Osteocyte (in vitro differentiated cells): ENCODE results near the gene ZFYVE28. TPM values are rescaled to one million over a fixed set of nuclear protein-coding genes. Genes with fewer than 3 reads are reported as not detected.

Experiments used
- DNase-seq: peaks from one replicate; pipeline ENCODE4 v3.0.0; 2021; ENCODE audit warnings: mixed read lengths; ENCODE audit not compliant: unreplicated experiment; ENCODE audit errors: extremely low spot score
- H3K27ac Mint-ChIP-seq: one replicate; pipeline ENCODE4 v1.8.0; 2021; ENCODE audit warnings: mild to moderate bottlenecking, mixed read lengths; ENCODE audit not compliant: unreplicated experiment
- H3K27me3 Mint-ChIP-seq: one replicate; pipeline ENCODE4 v1.8.0; 2021; ENCODE audit warnings: mixed read lengths; ENCODE audit not compliant: unreplicated experiment
- H3K36me3 Mint-ChIP-seq: one replicate; pipeline ENCODE4 v1.8.0; 2021; ENCODE audit warnings: mixed read lengths; ENCODE audit not compliant: unreplicated experiment
- H3K4me1 Mint-ChIP-seq: one replicate; pipeline ENCODE4 v1.8.0; 2021; ENCODE audit warnings: mixed read lengths; ENCODE audit not compliant: unreplicated experiment
- H3K4me3 Mint-ChIP-seq: one replicate; pipeline ENCODE4 v1.8.0; 2021; ENCODE audit warnings: mild to moderate bottlenecking, moderate library complexity, mixed read lengths; ENCODE audit not compliant: unreplicated experiment
- H3K9me3 Mint-ChIP-seq: one replicate; pipeline ENCODE4 v1.8.0; 2021; ENCODE audit warnings: mixed read lengths; ENCODE audit not compliant: unreplicated experiment
- CTCF ChIP-seq: fragments of 200-600 bp; sonication (generic); IDR thresholded peaks from 2 replicates; pipeline ENCODE4 v1.5.0; 2021; ENCODE audit warnings: antibody characterized with exemption, mild to moderate bottlenecking, moderate library complexity
- total RNA-seq: library from RNA; stranded (reverse); gene quantifications from 2 replicates; pipeline ENCODE4 v1.2.1, GENCODE V29; 2021

ZFYVE28 gene
- total RNA-seq, 1 donor from 2014 or later, result 3.4 TPM

GRCh38 chr4:2393353-2394270 is 24.8 kb downstream of the ZFYVE28 start:
- Mint-ChIP-seq H3K27ac (no peak overlapping the region), H3K4me1 (peaks cover 42% of the 10 kb centered on the region), H3K27me3 (peaks cover 45% of the 10 kb centered on the region), H3K36me3 (no peaks in the 10 kb centered on the region), H3K4me3 (peak overlapping the region; percentile 15), H3K9me3 (no peaks in the 10 kb centered on the region)
- no peak for DNase-seq
- no peak for TF ChIP-seq CTCF

- Mint-ChIP-seq H3K4me1 (peaks cover 42% of the 10 kb centered on the region), H3K36me3 (no peaks in the 10 kb centered on the region), H3K9me3 (no peaks in the 10 kb centered on the region), H3K27ac (no peak overlapping the region), H3K4me3 (peak overlapping the region; percentile 22), H3K27me3 (peaks cover 58% of the 10 kb centered on the region)
- no peak for TF ChIP-seq CTCF
- no peak for DNase-seq
Observed at GRCh38 chr4:2390784-2391421, 27.5 kb downstream of the ZFYVE28 start.

GRCh38 chr4:2390146-2390545 is 28.3 kb downstream of the ZFYVE28 start:
- H3K4me3 Mint-ChIP-seq, result no peak overlapping the region
- no peaks in the 10 kb centered on the region for H3K9me3 Mint-ChIP-seq
- no peak overlapping the region for H3K27ac Mint-ChIP-seq
- H3K27me3 Mint-ChIP-seq, result peaks cover 64% of the 10 kb centered on the region
- DNase-seq, result no peak
- no peaks in the 10 kb centered on the region for H3K36me3 Mint-ChIP-seq
- peaks cover 37% of the 10 kb centered on the region for H3K4me1 Mint-ChIP-seq
- no peak for TF ChIP-seq CTCF

- Mint-ChIP-seq H3K9me3 (no peaks in the 10 kb centered on the region), H3K36me3 (no peaks in the 10 kb centered on the region), H3K4me3 (no peak overlapping the region), H3K27ac (no peak overlapping the region), H3K4me1 (peaks cover 33% of the 10 kb centered on the region), H3K27me3 (peaks cover 63% of the 10 kb centered on the region)
- no peak for DNase-seq
- TF ChIP-seq CTCF, result no peak
Observed at GRCh38 chr4:2389691-2390090, 28.8 kb downstream of the ZFYVE28 start.
